Brain pericyte (primary cell): Measurements from ENCODE around the gene MKRN1.
A peak's percentile ranks its signal among the peaks of the same experiment; 100 is the strongest.
"Not testable (repeated sequence)": the region's sequence is repeated elsewhere in the genome, so short reads cannot be mapped to it uniquely, and the experiment has no call there.

Experiments used
- DNase-seq: peaks from one replicate; pipeline ENCODE4 v3.0.0-alpha.2; 2012; ENCODE audit warnings: low read depth, low spot score

Gene MKRN1

GRCh38 chr7:140479062-140479738, at the start of gene MKRN1:
TSS of gene MKRN1 (minus strand) at chr7:140479505. CDS start at chr7:140479344, 161 bp downstream.
- DNase-seq: peak; percentile 64

- no peak for DNase-seq
These were observed 47.7 kb upstream of the MKRN1 start for GRCh38 chr7:140526787-140527664.

- no peak for DNase-seq
These were observed 46.9 kb upstream of the MKRN1 start for GRCh38 chr7:140526214-140526613.

GRCh38 chr7:140525743-140526142, 46.4 kb upstream of the MKRN1 start:
- no peak for DNase-seq

GRCh38 chr7:140521421-140521820, 42.1 kb upstream of the MKRN1 start:
- no peak for DNase-seq

- DNase-seq: no peak
These were observed 39.7 kb upstream of the MKRN1 start for GRCh38 chr7:140519007-140519399.

- DNase-seq: no peak
These were observed 39.2 kb upstream of the MKRN1 start for GRCh38 chr7:140518370-140519006.

GRCh38 chr7:140517546-140518369, 38.5 kb upstream of the MKRN1 start:
- peak; percentile 67 for DNase-seq

GRCh38 chr7:140512317-140513000, 33.2 kb upstream of the MKRN1 start:
- no peak for DNase-seq

GRCh38 chr7:140509789-140510188, 30.5 kb upstream of the MKRN1 start:
- DNase-seq: no peak

- not testable (repeated sequence) for DNase-seq
These were observed 28.3 kb upstream of the MKRN1 start for GRCh38 chr7:140507556-140507955.

- peak; percentile 71 for DNase-seq
These were observed 27.6 kb upstream of the MKRN1 start for GRCh38 chr7:140506788-140507464.

- DNase-seq: no peak
These were observed 22.7 kb upstream of the MKRN1 start for GRCh38 chr7:140501966-140502365.

- DNase-seq: not testable (repeated sequence)
These were observed 18.5 kb upstream of the MKRN1 start for GRCh38 chr7:140497807-140498206.

- no peak for DNase-seq
These were observed 18.0 kb upstream of the MKRN1 start for GRCh38 chr7:140497241-140497769.

GRCh38 chr7:140495514-140496097, 16.3 kb upstream of the MKRN1 start:
- no peak for DNase-seq

GRCh38 chr7:140494867-140495266, 15.6 kb upstream of the MKRN1 start:
- no peak for DNase-seq

GRCh38 chr7:140489026-140489359, 9.7 kb upstream of the MKRN1 start:
- DNase-seq: no peak

- no peak for DNase-seq
These were observed 6.4 kb upstream of the MKRN1 start for GRCh38 chr7:140485500-140486265.
